Stimulated activated naive CD8-positive, alpha-beta T cell treated with anti-CD3 and anti-CD28 coated beads, Interleukin-15, Interleukin-2, amounts not matched to agents 100 U/mL and 50 U/mL, for 24 hours (primary cell): ENCODE results near the gene CREG1.
"Not testable (repeated sequence)": the region's sequence is repeated elsewhere in the genome, so short reads cannot be mapped to it uniquely, and the experiment has no call there.

Source experiments
- ATAC-seq: fragments of 150-1000 bp; cut with Tn5 transposase; one replicate; pipeline ENCODE4 v1.10.0; 2021
- DNase-seq: peaks from one replicate; pipeline ENCODE4 v3.0.0; 2021

CREG1 gene

DNA sequence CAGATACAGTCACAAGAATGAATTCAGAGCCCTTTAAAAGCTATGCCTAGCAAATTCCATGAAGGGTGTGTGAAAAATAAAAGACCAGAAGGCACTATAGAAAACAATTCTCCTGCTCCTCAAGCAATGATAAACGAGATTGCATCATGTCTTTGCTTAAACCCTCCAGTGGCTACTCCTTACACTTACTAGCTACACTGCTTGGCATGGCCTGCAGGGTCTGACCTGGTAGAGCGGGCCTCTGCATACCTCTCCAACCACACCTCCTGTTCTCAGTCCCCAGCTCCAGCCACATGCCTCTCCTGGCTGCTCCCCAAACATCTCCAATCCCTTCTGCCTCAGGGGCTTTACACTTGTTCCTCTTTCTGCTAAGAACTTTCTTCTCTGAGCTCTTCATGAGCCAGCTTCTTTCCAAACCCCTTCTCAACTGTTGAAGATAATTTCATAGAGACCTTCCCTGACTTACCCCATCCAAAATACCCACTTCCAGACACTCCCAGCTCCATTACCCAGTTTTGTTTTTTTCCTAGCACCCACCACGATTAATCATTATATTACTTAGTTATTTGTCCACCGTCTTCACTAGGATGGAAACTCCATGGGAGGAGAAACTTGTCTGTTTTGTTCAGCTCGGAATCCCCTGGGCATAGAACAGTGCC is 11.2 kb upstream of the CREG1 start:
- DNase-seq (no peak), ATAC-seq (no peak)

DNA sequence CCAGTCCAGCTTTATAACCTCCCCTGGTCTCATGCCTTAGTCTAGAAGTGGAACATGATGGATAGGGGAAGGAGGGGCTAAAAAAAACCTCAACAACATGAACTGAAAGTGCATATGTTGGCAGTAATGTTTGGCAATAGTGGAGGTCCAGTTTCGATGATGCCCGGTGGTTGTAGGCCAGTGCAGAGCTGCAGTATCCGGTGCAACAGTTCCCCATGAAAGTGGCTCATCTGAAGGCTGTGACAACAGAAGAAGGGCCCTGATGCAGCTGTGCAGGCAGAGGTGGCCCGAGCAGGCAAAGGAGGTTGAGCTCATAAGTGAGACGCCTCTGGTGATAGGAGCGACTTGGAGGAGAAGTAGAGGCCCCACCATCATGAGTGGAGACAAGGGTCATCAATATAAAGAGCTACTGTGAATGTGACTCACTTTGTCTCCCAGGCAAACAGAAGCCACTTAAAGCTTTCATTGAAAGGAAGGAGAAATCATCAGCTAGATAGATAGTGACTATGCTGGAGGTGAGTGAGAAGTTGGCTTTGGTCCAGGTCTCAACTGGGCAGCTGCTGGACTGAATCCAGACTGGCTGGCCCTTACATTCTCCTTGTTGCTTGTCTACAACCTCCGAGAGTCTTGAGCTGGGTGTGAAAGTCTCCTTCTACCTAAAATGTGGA is 10.2 kb upstream of the CREG1 start:
- DNase-seq (no peak), ATAC-seq (no peak)

DNA sequence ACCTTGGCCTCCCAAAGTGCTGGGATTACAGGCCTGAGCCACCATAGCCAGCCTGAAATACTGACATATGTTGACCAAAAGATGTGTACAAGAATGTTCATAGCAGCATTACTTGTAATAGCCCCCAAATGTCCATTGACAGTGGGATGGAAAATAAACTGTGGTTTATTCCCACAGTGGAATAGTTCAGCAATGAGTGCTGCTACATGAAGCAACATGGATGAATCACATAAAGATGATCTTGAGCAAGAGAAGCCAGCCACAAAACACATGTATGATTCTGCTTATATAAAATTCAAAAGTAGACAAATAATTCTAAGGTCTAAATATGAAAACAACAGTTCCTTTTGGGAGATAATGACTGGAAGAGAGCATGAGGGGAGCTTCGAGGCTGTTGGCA is 9.1 kb upstream of the CREG1 start:
- DNase-seq: no peak
- no peak for ATAC-seq

DNA sequence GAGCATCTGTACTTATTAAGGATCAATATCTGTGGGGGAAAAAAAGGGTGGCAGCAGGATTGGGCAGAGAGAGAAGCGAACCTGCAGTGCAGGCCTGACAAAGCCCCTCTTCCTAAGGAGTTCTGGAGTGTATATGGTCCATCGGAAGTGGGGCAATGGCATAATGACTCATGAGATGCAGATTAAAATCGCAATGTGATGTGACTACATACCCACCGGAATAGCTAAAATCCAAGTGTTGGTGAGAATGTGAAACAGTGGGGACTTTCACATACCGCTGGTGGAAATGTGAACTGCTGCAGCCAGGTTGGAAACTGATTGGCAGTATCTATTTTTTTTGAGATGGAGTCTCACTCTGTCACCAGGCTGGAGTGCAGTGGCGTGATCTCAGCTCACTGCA is 8.2 kb upstream of the CREG1 start:
- ATAC-seq: no peak

DNA sequence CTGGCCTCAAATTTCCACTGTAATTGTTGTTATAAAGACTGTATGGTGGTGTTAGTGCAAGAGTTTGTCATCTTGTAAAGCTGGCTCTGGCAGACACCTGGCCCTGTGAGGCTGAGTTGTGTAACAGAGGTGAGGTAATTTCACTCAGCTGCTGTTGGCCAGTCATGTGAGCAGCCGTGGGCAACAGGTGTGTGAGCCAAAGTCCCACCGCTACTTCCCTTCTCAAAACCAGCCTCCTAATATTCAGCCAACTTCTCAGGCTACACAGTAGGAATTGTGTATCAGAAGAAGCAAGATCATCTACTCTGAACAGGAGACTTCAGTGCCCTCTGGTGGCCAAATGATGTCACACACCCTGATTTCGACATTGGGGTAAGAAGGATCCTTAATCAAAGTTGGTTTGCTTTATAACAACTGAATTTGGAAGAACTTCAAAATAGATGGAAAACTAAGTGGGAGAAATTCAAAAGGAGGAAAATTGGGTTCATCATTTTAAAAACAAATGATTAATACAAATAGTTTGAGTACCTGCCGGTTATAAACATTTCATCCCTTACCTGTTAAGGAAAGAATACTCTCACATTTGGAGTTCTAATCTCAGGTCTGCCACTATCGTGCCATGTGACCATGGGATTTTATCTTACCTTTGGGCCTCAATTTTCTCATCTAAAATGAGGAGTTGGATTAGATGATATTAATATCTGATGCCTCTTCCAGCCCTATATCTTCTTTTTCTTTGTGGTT is 2.6 kb upstream of the CREG1 start:
- ATAC-seq: no peak
- DNase-seq: peak; percentile 76

More for the DNA sequence above, 8.2 kb upstream of the CREG1 start:
- DNase-seq: no peak

DNA sequence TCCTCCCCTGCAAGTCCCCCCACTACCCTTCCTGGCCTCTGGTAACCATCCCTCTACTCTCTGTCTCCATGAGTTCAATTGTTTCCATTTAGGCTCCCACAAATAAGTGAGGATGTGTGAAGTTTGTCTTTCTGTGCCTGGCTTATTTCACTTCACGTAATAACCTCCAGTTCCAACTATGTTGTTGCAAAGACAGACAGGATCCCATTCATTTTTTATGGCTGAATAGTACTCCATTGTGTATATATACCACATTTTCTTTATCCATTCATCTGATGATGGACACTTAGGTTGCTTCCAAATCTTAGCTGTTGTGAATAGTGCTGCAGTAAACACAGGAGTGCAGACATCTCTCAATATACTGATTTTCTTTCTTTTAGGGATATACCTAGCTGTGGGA is 1.5 kb upstream of the CREG1 start:
- not testable (repeated sequence) for ATAC-seq, DNase-seq

DNA sequence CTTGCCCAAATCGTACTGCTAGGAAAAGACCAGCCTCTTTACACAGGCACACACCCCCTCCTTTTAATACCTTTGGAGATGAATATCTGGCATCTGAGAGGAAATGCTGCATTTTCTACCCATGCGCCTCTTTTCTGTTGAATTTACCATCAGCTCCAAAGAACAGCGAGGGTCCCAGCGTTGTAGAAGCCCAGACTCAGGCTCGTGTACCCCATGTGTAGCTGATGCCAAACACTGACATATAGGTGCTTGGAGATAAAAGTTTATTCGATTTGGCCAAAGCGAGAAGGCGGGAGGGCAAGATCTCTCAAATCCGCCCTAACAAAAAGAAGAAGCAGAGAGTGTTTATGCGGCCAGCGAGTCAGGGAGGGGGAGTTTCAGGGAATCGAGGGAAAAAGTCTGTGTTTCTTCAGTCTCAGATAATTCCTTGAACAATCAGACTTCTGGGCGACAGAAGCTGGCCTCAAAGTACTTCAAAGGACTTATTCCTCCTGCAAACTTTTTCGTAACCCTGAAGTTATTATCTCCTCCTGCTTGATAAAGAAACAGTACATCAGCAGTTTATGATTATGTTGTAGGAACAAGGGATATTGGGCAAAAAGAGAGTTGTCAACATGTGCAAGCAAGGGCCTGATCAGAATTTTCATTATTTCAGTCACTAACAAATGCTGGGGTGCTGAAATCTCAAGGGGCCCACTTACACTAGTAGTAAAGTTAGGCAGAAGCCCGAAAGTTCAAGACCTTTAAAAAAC is 642 bp upstream of the CREG1 start:
- DNase-seq (no peak), ATAC-seq (peak; percentile 6)

DNA sequence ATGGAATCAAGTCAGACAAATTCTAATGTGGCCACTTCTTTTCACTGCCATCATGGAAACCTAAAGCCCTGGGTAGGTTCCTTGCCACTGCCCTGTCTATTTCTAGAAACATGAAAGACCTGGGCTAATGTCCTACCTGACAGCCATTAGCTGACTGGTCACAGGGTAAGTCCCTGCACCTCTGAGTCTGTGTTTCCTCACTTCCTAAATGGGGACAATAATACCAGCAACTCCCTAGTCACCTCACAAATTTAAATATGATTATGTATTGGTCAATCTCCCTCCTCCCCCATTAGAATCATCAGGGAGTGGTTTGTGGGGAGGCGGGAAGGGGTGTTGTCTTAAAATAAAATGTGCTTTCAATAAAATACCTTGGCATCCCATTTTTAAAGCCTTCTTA is 2.2 kb downstream of the CREG1 start:
- ATAC-seq: no peak
- DNase-seq: no peak

DNA sequence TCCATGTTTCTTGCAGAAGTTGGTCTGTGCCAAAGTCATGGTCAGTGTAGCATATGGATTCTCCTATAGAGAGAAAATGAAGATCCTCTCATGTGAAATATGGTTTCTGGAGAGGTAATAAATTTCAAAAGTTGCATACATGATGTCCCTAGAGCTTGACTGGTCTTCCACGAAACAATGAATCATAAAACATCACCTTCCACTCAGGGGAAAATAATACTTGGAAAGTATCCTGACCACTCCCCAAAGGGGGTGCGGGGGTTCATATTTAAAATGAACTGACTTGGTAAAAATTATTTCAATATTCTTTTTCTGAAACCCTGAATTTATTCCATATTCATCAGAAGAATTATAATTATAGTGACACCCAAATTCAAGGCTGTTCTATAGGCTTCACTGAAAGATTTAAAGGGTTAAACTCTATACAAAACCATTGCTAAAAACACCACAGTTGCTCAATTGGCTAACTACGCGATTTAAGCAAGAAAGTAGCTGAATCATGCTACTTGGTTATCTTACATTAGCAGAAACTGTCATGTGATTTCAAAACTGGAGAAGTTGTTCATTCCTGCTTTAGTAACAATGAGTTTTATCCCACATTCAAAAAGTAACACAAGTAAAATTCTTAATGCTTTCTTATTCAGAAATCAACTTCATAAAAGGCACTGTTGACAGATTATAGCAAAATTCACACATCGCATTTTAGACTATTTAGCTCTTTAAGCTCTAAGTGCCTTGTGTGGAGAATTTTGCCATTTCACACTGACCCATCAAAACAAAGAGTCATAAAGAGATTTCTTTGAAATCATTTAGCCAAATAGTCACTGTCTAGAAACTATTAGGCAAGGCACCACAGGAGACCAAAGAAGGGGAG is 5.3 kb downstream of the CREG1 start:
- DNase-seq: no peak
- ATAC-seq: no peak

DNA sequence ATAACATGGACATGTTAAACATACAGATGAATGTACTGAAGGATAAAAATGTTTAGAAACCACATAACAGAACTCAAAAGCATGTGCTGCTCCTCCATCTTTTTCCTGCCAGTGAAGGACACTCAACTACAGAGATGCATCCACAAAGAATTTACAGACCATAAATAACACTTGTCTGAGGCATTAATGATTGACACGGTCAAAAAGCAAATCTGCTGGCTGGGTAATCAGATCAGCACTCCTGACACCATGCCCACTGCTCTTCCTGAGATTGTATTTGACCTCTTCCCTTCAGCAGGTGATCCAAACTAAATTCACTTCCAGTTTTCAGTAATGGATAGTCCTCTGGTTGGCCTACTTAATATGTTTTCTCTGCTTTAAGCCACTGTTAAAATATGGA is 6.6 kb downstream of the CREG1 start:
- ATAC-seq (no peak), DNase-seq (no peak)

DNA sequence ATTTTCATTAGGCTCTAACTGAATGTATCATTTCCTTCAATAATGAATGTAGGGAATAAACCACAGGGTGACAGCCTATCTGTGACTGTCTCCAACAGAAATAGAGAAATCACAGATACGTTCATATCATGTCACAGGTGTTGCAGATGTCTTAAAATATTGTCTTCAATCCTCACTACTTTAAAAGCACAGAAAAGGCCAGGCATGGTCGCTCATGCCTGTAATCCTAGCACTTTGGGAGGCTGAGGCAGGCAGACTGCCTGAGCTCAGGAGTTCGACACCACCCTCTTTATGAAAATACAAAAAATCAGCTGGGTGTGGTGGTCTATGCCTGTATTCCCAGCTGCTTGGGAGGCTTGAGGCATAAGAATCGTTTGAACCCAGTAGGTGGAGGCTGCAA is 8.2 kb downstream of the CREG1 start:
- ATAC-seq: no peak
- DNase-seq: no peak

DNA sequence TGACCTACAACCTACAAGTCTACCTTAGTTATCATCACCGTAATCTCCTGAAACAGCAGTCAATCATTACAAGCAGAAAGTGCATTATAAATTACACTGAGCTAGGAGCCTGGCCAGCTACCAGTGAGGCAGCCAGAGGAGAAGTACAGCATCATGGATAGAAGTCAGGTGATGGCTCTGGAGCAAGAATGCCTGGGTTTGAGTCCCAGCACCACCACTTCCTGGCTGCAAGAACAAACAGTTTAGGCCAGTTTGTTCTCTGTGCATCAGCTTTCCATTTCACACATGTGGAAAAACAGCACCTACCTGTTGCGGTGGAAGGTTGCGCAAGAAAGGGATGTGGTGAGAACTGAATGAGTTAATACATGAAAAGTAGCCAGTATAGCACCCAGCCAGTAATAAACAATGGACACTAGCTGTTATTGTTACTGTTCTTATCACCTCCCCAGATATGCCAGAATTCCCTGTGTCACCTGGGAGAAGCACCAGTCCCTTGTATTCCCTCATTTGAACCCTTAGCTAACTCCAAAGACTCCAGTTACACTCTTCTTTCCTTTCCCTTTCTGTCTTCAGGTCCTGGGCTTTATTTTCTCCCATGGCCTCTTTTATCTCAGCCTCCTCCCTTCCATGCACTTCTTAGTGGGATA is 9.0 kb downstream of the CREG1 start:
- DNase-seq (no peak), ATAC-seq (no peak)

DNA sequence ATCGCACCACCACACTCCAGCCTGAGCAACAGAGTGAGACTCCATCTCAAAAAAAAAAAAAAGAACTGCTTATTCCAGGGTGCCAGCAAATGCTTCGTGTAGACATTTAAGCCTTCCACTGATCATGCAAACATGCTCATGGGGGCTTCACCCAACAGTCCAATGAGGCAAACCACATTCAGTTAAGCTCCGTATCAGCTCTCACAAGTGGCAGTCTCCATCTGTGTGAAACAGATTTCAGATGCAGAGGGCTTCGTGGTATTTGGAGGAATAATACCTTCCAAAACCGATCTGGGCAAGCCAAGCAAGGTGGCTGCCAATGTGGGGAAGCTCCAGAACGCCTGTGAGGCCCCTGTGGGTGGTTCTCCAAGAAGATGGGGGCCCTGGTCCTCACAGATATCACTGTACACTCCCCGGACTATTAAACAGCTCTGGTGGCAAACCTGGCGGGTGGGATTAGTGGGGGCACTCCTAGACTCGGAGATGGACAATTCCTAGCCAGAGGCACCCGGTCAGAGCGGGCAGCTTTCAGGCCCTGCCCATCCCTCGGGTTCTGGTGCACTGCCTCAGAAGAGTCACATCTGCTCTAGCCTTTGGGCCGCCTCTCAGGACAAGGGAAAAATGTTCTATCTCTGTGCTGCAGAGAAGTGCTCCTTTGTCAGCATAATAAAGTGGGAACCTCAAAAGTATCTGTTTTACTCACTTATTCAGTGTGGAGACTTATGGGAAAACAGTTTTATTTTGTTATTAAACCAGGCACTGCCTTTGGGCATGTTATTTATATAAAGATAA is 10.2 kb downstream of the CREG1 start:
- no peak for ATAC-seq
- DNase-seq: no peak

DNA sequence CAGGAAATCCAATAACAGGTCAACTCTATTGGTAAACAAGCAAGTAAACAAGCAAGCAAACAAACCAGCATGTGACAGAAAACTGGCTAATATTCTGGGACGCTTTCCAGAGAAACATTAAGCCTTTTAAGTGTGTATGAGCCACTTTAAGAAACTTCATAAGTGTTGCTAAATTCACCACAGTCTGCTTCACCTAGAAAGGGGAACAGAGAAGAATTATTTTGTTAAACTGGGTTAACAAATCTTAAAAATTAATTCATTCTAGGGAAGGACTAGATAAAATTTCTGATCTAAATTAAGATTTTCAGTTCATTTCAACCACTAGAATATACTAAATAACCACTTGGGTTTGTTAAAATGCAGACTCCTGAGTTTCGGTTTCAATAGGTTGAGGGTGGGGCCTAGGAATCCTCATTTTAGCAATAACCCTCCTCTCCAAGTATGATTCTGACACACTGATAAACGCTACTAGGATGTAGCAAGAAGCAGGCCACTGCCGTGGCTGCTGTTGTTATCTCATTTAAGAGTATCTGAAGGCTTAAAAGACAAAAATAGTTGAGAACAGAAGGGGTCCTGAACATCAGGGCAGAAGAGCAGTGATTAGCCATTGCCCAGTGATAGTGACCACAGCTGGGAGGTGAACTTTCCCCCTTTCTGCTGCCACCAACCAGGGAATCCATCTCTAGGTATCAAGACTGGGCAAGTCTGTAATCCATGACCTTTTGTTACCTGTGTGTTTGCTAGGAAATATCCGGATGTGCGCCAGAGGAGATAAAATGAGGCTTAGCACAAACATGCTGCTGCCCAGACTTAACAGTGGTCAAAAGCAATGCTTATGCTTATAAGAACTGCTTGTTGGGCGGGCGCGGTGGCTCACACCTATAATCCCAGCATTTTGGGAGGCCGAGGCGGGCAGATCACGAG is 11.2 kb downstream of the CREG1 start:
- DNase-seq (no peak), ATAC-seq (peak; percentile 48)

DNA sequence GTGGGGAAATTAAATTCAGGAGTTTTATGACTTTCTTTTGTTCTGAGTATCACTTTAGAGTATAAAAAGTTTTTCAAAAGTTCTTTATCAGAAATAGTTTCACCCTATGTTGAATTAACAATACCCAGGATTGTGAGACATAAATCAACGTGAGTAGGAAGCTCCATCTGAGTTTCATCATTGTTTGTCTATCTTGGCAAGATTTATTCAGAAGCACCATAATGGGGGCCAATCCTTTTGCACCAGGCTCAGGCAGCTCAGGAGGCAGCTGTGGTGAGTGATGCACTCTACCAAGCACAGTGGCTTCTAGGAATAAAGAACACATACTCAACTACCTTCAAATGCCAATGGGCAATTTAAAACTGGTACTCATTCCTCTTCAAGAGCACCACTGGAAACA is 12.0 kb downstream of the CREG1 start:
- ATAC-seq: no peak
- DNase-seq: no peak

DNA sequence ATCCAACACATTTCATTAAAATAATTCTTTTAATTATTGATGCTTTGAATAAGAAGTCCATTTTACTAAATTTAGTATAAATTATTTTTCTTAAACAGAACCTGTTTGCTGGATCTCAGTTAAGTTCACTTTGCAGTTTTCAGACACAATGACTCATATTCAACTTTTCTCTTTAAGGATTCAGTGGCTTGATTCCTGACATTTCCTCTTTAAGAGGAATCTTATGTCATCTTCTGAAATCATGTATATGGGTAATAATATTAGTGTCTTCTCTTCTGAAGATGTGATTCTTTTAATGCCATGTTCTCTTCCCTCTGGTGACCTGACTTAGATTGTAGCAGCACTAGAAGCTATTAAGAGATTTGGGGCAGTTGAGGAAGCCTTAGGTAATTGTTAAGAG is 12.6 kb downstream of the CREG1 start:
- ATAC-seq (no peak), DNase-seq (no peak)

DNA sequence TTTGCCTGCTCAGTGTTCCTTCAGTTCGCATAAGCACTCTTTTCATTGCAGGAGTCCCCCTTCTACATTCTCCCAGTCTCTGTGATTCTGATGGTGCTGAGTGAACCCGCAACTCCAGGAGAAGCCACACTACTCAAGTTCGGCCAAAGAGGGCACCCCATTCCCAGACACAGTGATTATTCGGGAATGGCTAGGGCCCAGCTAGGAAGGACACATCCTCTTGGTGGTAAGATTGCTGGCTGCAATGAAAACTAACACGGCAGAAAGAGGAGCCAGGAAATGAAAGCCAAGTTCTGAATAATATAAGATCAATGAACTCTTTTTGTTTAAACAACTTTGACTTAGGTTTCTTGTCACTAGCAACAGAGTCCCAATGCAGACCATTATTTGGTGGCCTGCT is 14.9 kb downstream of the CREG1 start:
- ATAC-seq (no peak), DNase-seq (no peak)

DNA sequence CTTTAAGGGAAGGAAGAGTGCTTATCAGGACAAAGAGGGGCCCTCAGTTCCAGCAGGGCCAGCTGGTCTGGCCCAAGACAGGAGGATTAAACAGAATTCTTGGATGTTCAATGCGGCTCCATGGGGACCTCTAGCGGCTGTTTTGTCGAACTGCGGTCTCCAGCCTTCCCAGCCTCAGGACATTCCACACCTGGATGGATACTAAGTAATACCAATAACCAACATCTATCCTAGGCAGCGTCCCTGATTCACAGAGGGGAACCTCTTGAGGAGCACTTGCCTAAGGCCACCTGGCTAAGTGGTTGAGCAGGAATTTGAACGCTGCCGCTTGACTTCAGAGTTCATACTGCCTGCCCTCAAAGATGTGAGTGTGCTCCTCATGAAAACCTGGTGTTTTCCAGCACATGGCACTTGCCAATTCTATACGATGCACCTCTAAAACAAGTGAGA is 19.7 kb downstream of the CREG1 start:
- ATAC-seq (peak; percentile 69), DNase-seq (peak; percentile 68)
